B cell (primary cell): Measurements from ENCODE around the gene ATP8B2. TPM values are rescaled to one million over a fixed set of nuclear protein-coding genes. Genes with fewer than 3 reads are reported as not detected.
A peak's percentile ranks its signal among the peaks of the same experiment; 100 is the strongest.

Experiments used
- ATAC-seq: fragments of 200-7000 bp; cut with Tn5 transposase; one replicate; pipeline ENCODE4 v1.10.0; 2021; ENCODE audit warnings: low read depth, mild to moderate bottlenecking, moderate number of reproducible peaks, moderate library complexity
- CTCF ChIA-PET: fragments of 350-600 bp; sonication (Branson Sonifier 250); formaldehyde crosslinking; loops from one replicate; lab custom pipeline; 2021; ENCODE audit warnings: antibody characterized with exemption, inconsistent platforms; lab: Charles Lee
- POLR2A ChIA-PET: fragments of 350-600 bp; sonication (Branson Sonifier 250); formaldehyde crosslinking; loops from one replicate; lab custom pipeline; 2021; ENCODE audit warnings: antibody characterized with exemption; lab: Charles Lee
- DNase-seq: peaks from one replicate; pipeline ENCODE4 v3.0.0; 2013
- H2AFZ ChIP-seq: 2 replicates; pipeline ENCODE4 v1.6.1; 2012; ENCODE audit warnings: mild to moderate bottlenecking, low read depth, low read length; ENCODE audit not compliant: insufficient read depth, poor library complexity, severe bottlenecking
- H3K27ac ChIP-seq, 2 donors: 1 replicate in 1 of 2; 2 replicates in 1 of 2; pipeline ENCODE4 v1.5.1; 2012 to 2013; ENCODE audit warnings: low read length in 2 of 2, mild to moderate bottlenecking in 2 of 2, moderate library complexity in 1 of 2
- H3K27me3 ChIP-seq, 4 experiments: fragments of 200-600 bp in 1 of 4; sonication (generic) in 1 of 4; replicated peaks in 1 of 4; 1 replicate in 2 of 4; 2 replicates in 2 of 4; pipeline versions ENCODE4 v1.6.1 to v1.7.0; 2013 to 2016; ENCODE audit warnings: low read length in 3 of 4, mild to moderate bottlenecking in 2 of 4, mixed read lengths in 1 of 4, moderate library complexity in 1 of 4; ENCODE audit not compliant: insufficient read depth in 4 of 4, control insufficient read depth in 3 of 4; ENCODE audit errors: control extremely low read depth in 1 of 4
- H3K36me3 ChIP-seq, 2 experiments: replicated peaks in 1 of 2; 1 replicate in 1 of 2; 2 replicates in 1 of 2; pipeline versions ENCODE4 v1.6.1 to v1.7.1; 2013; ENCODE audit warnings: low read length in 1 of 2; ENCODE audit not compliant: insufficient read depth in 2 of 2, control insufficient read depth in 1 of 2; ENCODE audit errors: control extremely low read depth in 1 of 2, extremely low read depth in 1 of 2
- H3K4me1 ChIP-seq, 2 donors: fragments of 200-600 bp in 1 of 2; sonication (generic) in 1 of 2; 1 replicate in 1 of 2; 2 replicates in 1 of 2; pipeline versions ENCODE4 v1.5.1 to v1.6.1; 2013 to 2017; ENCODE audit warnings: low read length in 2 of 2; ENCODE audit not compliant: control insufficient read depth in 2 of 2, insufficient read depth in 2 of 2
- H3K4me2 ChIP-seq: replicated peaks from 2 replicates; pipeline ENCODE3; 2012; ENCODE audit warnings: mild to moderate bottlenecking, low read depth, low read length; ENCODE audit not compliant: poor library complexity, severe bottlenecking
- H3K4me3 ChIP-seq, 5 experiments: fragments of 200-600 bp in 1 of 5; sonication (generic) in 1 of 5; 1 replicate in 3 of 5; 2 replicates in 2 of 5; pipeline versions ENCODE4 v1.5.1 to v1.7.0; 2011 to 2016; ENCODE audit warnings: low read length in 4 of 5, mild to moderate bottlenecking in 4 of 5, low read depth in 2 of 5, control low read depth in 1 of 5, moderate library complexity in 1 of 5; ENCODE audit not compliant: insufficient read depth in 1 of 5; ENCODE audit errors: control extremely low read depth in 1 of 5, extremely low read depth in 1 of 5
- H3K79me2 ChIP-seq: fragments of 200-600 bp; sonication (generic); one replicate; pipeline ENCODE4 v1.6.0; 2016; ENCODE audit warnings: low read length; ENCODE audit not compliant: control insufficient read depth, insufficient read depth
- H3K9ac ChIP-seq: fragments of 200-600 bp; sonication (generic); 2 replicates; pipeline ENCODE4 v1.6.1; 2017; ENCODE audit warnings: mild to moderate bottlenecking, low read length, moderate library complexity
- H3K9me3 ChIP-seq, 3 donors: one replicate each; pipeline versions ENCODE4 v1.6.1 to v1.7.1; 2013; ENCODE audit warnings: low read length in 2 of 3; ENCODE audit not compliant: control insufficient read depth in 2 of 3, insufficient read depth in 1 of 3; ENCODE audit errors: control extremely low read depth in 1 of 3
- H4K20me1 ChIP-seq: 2 replicates; pipeline ENCODE4 v1.6.0; 2012; ENCODE audit warnings: mild to moderate bottlenecking, low read length; ENCODE audit not compliant: insufficient read depth, control insufficient read depth, poor library complexity, severe bottlenecking
- H3K27ac Mint-ChIP-seq: one replicate; pipeline ENCODE4 v1.8.0; 2021; ENCODE audit warnings: mixed read lengths
- H3K27me3 Mint-ChIP-seq: one replicate; pipeline ENCODE4 v1.8.0; 2021; ENCODE audit warnings: mixed read lengths
- H3K4me1 Mint-ChIP-seq: one replicate; pipeline ENCODE4 v1.8.0; 2021; ENCODE audit warnings: mixed read lengths
- H3K4me3 Mint-ChIP-seq: one replicate; pipeline ENCODE4 v1.8.0; 2021; ENCODE audit warnings: mixed read lengths
- H3K9me3 Mint-ChIP-seq: one replicate; pipeline ENCODE4 v1.8.0; 2022; ENCODE audit warnings: mixed read lengths; ENCODE audit not compliant: insufficient read depth
- EZH2 ChIP-seq: IDR thresholded peaks from 2 replicates; pipeline ENCODE4 v1.6.1; 2012; ENCODE audit warnings: borderline replicate concordance, low read depth, mild to moderate bottlenecking, moderate library complexity, low read length; ENCODE audit not compliant: insufficient read depth, poor library complexity, severe bottlenecking
- WGBS: methylation state at CpG from one replicate; pipeline ENCODE4 v1.1.5; 2013; ENCODE audit warnings: missing lambda C conversion rate; ENCODE audit not compliant: insufficient coverage; 5-methylcytosine and 5-hydroxymethylcytosine counted together
- intact Hi-C: fragments of 100-400 bp; cut with micrococcal nuclease; formaldehyde crosslinking; loops from one replicate; pipeline ENCODE4 v1.10.0; 2022
- polyA plus RNA-seq: library from polyadenylated mRNA; depleted of rRNA; stranded (reverse); fragments of >200 nt; gene quantifications from 2 replicates; pipeline ENCODE4 v1.2.3, GENCODE V29; 2012
- total RNA-seq, 2 donors: library from RNA; stranded (reverse); fragments of 120-200 nt in 1 of 2; gene quantifications; 1 replicate in 1 of 2; 2 replicates in 1 of 2; pipeline versions ENCODE4 v1.2.3 to v1.2.4, GENCODE V29; 2013 to 2022
- TF ChIP-seq, protein P1 (sequence below): fragments of 200-600 bp; IDR thresholded peaks from one replicate; pipeline ENCODE4 v1.8.0; 2022; ENCODE audit warnings: antibody characterized with exemption, mild to moderate bottlenecking

ATP8B2 gene
- total and polyA plus RNA-seq, 2 donors (not counting 1 experiment from before 2014, with no cell fraction given): 31.1 to 50.2 TPM

DNA sequence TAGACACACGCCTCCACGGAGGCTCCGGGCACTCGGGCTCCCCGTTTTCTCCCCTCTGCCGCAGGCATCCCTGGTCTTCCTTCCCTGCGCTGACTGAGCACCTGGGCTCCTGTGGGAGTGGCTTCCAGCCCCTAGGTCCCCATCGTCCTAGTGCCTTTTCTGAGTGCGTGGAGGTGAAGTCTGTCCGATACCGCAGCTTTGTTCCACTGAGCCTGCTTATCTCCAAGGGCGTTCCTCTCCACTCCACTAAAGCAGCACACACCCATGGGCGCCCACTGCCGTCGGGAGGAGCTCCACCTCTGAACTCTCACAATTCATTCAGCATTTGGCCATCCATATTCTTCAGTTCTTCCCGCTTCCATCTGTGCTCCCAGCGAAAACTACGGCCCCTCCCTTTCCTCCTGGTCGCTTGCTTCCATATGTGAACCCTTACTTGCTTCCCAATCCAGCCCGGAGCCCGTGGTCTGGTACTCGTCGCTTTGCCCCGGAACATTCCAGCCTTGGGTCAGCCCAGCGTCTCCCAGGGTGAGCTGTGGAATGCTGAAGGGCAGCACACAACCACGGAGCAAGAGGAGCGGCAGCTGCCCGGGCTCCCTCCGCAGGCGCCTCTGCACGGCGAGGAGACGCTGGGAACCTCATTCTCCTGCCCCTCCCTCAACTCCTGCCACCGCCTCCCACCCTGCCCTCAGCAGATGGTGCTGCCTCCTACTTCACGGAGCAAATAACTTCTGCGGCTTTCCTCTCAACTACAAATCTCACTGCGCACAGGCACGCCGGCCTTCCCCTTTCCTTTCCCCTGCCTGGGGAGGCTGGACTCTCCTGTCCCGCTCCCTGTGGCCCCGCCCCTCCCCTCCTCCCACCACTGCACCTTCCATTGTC, 27.5 kb downstream of the ATP8B2 start:
- no peaks in the 10 kb centered on the region for H3K9me3 ChIP-seq
- Mint-ChIP-seq H3K4me1 (peaks cover 18% of the 10 kb centered on the region), H3K9me3 (no peaks in the 10 kb centered on the region), H3K27ac (peak overlapping the region; percentile 38), H3K4me3 (peak overlapping the region; percentile 76), H3K27me3 (peaks cover 20% of the 10 kb centered on the region)
- TF ChIP-seq, protein P1, sequence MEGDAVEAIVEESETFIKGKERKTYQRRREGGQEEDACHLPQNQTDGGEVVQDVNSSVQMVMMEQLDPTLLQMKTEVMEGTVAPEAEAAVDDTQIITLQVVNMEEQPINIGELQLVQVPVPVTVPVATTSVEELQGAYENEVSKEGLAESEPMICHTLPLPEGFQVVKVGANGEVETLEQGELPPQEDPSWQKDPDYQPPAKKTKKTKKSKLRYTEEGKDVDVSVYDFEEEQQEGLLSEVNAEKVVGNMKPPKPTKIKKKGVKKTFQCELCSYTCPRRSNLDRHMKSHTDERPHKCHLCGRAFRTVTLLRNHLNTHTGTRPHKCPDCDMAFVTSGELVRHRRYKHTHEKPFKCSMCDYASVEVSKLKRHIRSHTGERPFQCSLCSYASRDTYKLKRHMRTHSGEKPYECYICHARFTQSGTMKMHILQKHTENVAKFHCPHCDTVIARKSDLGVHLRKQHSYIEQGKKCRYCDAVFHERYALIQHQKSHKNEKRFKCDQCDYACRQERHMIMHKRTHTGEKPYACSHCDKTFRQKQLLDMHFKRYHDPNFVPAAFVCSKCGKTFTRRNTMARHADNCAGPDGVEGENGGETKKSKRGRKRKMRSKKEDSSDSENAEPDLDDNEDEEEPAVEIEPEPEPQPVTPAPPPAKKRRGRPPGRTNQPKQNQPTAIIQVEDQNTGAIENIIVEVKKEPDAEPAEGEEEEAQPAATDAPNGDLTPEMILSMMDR: no peak
- TF ChIP-seq EZH2: no peak
- peaks cover 0 to 33% (median 12%) of the 10 kb centered on the region in 4 experiments for H3K27me3 ChIP-seq
- H4K20me1 ChIP-seq: no peaks in the 10 kb centered on the region
- H3K4me2 ChIP-seq: peak overlapping the region; percentile 81
- ChIA-PET CTCF (interaction anchor here (1.4 to 3.3 kb wide), 2 partner anchors 17 to 19 kb away, joined by 3 to 17 read pairs; no protein-coding TSS in a partner anchor), POLR2A (no interaction called here)
- peak overlapping the region; percentile 8 to 54 (median 37) for H3K4me3 ChIP-seq
- intact Hi-C loops: no loop called here
- DNase-seq: peak; percentile 40
- H3K4me1 ChIP-seq: peaks cover 18 to 20% of the 10 kb centered on the region in 2 donors
- peak overlapping the region; percentile 63 for H3K9ac ChIP-seq
- peak; percentile 58 for ATAC-seq
- no peak overlapping the region for H3K27ac ChIP-seq
- H3K79me2 ChIP-seq: no peaks in the 10 kb centered on the region
- 3% methylated on average over 36 of the region's 41 CpGs for WGBS
- H2AFZ ChIP-seq: peak overlapping the region; percentile 48
- peaks cover 0 to 13% of the 10 kb centered on the region in 2 experiments for H3K36me3 ChIP-seq

DNA sequence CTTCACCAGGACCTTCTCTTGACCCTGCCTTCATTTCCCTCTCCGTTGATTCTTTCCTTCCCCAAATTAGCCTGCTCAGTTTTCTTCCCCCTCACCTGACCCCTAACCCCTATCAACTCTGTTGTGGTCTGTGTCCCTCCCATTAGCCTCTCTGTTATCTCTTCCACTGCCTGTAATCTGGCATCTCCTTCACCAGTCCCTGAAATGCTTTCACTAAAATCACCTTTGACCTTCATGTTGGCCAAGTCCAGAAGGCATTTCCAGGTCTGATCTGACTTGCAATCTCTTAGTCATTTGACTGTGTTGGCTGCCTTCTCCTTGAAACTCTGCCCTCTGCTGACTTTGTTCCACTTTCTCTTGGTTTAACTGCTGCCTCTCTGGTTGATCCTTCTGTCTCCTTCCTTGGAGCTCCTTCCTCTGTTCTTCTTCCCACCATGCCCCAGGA, 28.2 kb downstream of the ATP8B2 start:
- Histone ChIP-seq H3K9ac (peak overlapping the region; percentile 63), H3K4me1 (peaks cover 18 to 20% of the 10 kb centered on the region in 2 donors), H3K4me3 (no peak overlapping the region), H2AFZ (peak overlapping the region; percentile 48), H3K9me3 (no peaks in the 10 kb centered on the region), H4K20me1 (no peaks in the 10 kb centered on the region), H3K27me3 (peaks cover 0 to 33% (median 12%) of the 10 kb centered on the region in 4 experiments), H3K27ac (no peak overlapping the region), H3K79me2 (no peaks in the 10 kb centered on the region), H3K4me2 (peak overlapping the region; percentile 81), H3K36me3 (peaks cover 0 to 10% of the 10 kb centered on the region in 2 experiments)
- Mint-ChIP-seq H3K9me3 (no peaks in the 10 kb centered on the region), H3K4me3 (peak overlapping the region; percentile 76), H3K4me1 (peaks cover 18% of the 10 kb centered on the region), H3K27ac (peak overlapping the region; percentile 2), H3K27me3 (peaks cover 20% of the 10 kb centered on the region)
- WGBS: 11% methylated on average over 1 of the region's 1 CpG
- intact Hi-C loops: no loop called here
- ChIA-PET CTCF (interaction anchor here (1.4 to 3.3 kb wide), 2 partner anchors 17 to 20 kb away, joined by 3 to 17 read pairs; no protein-coding TSS in a partner anchor), POLR2A (no interaction called here)
- ATAC-seq: peak; percentile 39
- TF ChIP-seq EZH2: no peak
- TF ChIP-seq, protein P1: no peak
- peak; percentile 40 for DNase-seq
